ENCODE data around the gene PPM1L. TPM values are rescaled to one million over a fixed set of nuclear protein-coding genes. Genes with fewer than 3 reads are reported as not detected.
"Not testable (repeated sequence)": the region's sequence is repeated elsewhere in the genome, so short reads cannot be mapped to it uniquely, and the experiment has no call there.

Gene PPM1L
- polyA plus RNA-seq, 3 donors = 5.5 to 9.9 (median 7.8) TPM

- no peak for DNase-seq
- Histone ChIP-seq H3K27me3 (ENCODE audit: control insufficient read depth in 2 of 2, insufficient read depth in 2 of 2, low read length in 2 of 2) (no peaks in the 10 kb centered on the region), H4K20me1 (ENCODE audit: insufficient read depth, low read length) (no peaks in the 10 kb centered on the region), H3K9me3 (replicated peaks in 1 of 2; ENCODE audit: control insufficient read depth in 1 of 2, insufficient read depth in 1 of 2, low read length in 2 of 2) (no peaks in the 10 kb centered on the region), H3K27ac (ENCODE audit: low read depth in 1 of 2, low read length in 2 of 2) (no peak overlapping the region), H3K4me3 (replicated peaks in 1 of 3; ENCODE audit: low read depth in 2 of 3, low read length in 3 of 3) (no peak overlapping the region), H3K4me1 (ENCODE audit: control insufficient read depth in 1 of 2, insufficient read depth in 2 of 2, low read length in 2 of 2) (no peaks in the 10 kb centered on the region), H3K79me2 (ENCODE audit: insufficient read depth, low read length) (no peaks in the 10 kb centered on the region), H3K4me2 (replicated peaks; ENCODE audit: extremely low read depth, low read length, poor library complexity, severe bottlenecking) (no peak overlapping the region), H2AFZ (ENCODE audit: insufficient read depth, low read depth, low read length, poor library complexity, severe bottlenecking) (no peak overlapping the region), H3K9ac (ENCODE audit: insufficient read depth, low read length, poor library complexity, severe bottlenecking) (no peak overlapping the region), H3K36me3 (replicated peaks in 1 of 2; ENCODE audit: control insufficient read depth in 1 of 2, insufficient read depth in 2 of 2, low read length in 2 of 2) (no peaks in the 10 kb centered on the region)
- no peak overlapping the region for H3K4me3 Mint-ChIP-seq
- no peak for TF ChIP-seq CTCF (IDR thresholded peaks at IDR 0.05)
- H3K27me3 Mint-ChIP-seq (ENCODE audit: low read depth in 3 of 3) = peaks cover 0 to 3% (median 0%) of the 10 kb centered on the region in 3 donors
- 100% methylated on average over 1 of the region's 5 CpGs for WGBS (ENCODE audit: insufficient coverage)
- intact Hi-C loops (cut with micrococcal nuclease) = no loop called here
- H3K27ac Mint-ChIP-seq = no peak overlapping the region
- peaks cover 0 to 5% of the 10 kb centered on the region in 2 donors for H3K36me3 Mint-ChIP-seq
- H3K9me3 Mint-ChIP-seq = peaks cover 0 to 8% (median 4%) of the 10 kb centered on the region in 7 donors
- no peaks in the 10 kb centered on the region for H3K4me1 Mint-ChIP-seq
Observed at GRCh38 chr3:160999274-160999673, 243.2 kb downstream of the PPM1L start.

DNA sequence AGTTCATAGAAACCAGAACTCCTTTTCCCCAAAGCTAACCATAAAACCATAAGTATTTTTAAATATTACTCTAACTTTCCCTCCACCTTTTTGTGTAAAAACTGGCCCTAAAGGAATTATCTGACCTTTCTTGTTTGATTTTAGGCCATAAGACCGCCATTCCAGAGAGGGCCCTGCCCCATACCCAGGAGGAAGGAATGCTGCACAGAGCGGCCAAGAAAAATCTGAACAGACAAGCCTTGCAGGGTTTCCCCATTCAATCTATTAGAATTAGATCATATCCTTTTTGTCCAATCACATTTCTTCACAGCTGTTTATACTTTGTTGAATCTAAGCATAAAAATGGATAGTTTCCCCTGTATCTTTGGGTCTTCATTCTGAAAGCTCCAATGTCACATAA lies 252.1 kb downstream of the PPM1L start:
- peaks cover 3 to 11% (median 6%) of the 10 kb centered on the region in 7 donors for H3K9me3 Mint-ChIP-seq
- Histone ChIP-seq H3K9me3 (replicated peaks in 1 of 2; ENCODE audit: control insufficient read depth in 1 of 2, insufficient read depth in 1 of 2, low read length in 2 of 2) (no peaks in the 10 kb centered on the region), H3K27me3 (ENCODE audit: control insufficient read depth in 2 of 2, insufficient read depth in 2 of 2, low read length in 2 of 2) (no peaks in the 10 kb centered on the region), H4K20me1 (ENCODE audit: insufficient read depth, low read length) (no peaks in the 10 kb centered on the region), H3K27ac (ENCODE audit: low read depth in 1 of 2, low read length in 2 of 2) (no peak overlapping the region), H2AFZ (ENCODE audit: insufficient read depth, low read depth, low read length, poor library complexity, severe bottlenecking) (no peak overlapping the region), H3K4me3 (replicated peaks in 1 of 3; ENCODE audit: low read depth in 2 of 3, low read length in 3 of 3) (no peak overlapping the region), H3K36me3 (replicated peaks in 1 of 2; ENCODE audit: control insufficient read depth in 1 of 2, insufficient read depth in 2 of 2, low read length in 2 of 2) (no peaks in the 10 kb centered on the region), H3K79me2 (ENCODE audit: insufficient read depth, low read length) (no peaks in the 10 kb centered on the region), H3K4me2 (replicated peaks; ENCODE audit: extremely low read depth, low read length, poor library complexity, severe bottlenecking) (no peak overlapping the region), H3K9ac (ENCODE audit: insufficient read depth, low read length, poor library complexity, severe bottlenecking) (no peak overlapping the region), H3K4me1 (ENCODE audit: control insufficient read depth in 1 of 2, insufficient read depth in 2 of 2, low read length in 2 of 2) (no peaks in the 10 kb centered on the region)
- intact Hi-C loops (cut with micrococcal nuclease) = no loop called here
- H3K4me1 Mint-ChIP-seq = no peaks in the 10 kb centered on the region
- no peak for DNase-seq
- no peaks in the 10 kb centered on the region for H3K27me3 Mint-ChIP-seq (ENCODE audit: low read depth in 3 of 3)
- 100% methylated on average over 1 of the region's 2 CpGs for WGBS (ENCODE audit: insufficient coverage)
- H3K4me3 Mint-ChIP-seq = no peak overlapping the region
- TF ChIP-seq CTCF (IDR thresholded peaks at IDR 0.05) = no peak
- no peak overlapping the region for H3K27ac Mint-ChIP-seq
- no peaks in the 10 kb centered on the region for H3K36me3 Mint-ChIP-seq

- H3K4me3 ChIP-seq (replicated peaks in 1 of 3; ENCODE audit: low read depth in 2 of 3, low read length in 3 of 3); DNase-seq; H3K9ac ChIP-seq (ENCODE audit: insufficient read depth, low read length, poor library complexity, severe bottlenecking); H3K4me3 Mint-ChIP-seq; H3K27ac ChIP-seq (ENCODE audit: low read depth in 1 of 2, low read length in 2 of 2); H2AFZ ChIP-seq (ENCODE audit: insufficient read depth, low read depth, low read length, poor library complexity, severe bottlenecking); H3K79me2 ChIP-seq (ENCODE audit: insufficient read depth, low read length); H3K27me3 Mint-ChIP-seq (ENCODE audit: low read depth in 3 of 3); H3K27ac Mint-ChIP-seq; H4K20me1 ChIP-seq (ENCODE audit: insufficient read depth, low read length); H3K36me3 ChIP-seq (replicated peaks in 1 of 2; ENCODE audit: control insufficient read depth in 1 of 2, insufficient read depth in 2 of 2, low read length in 2 of 2); H3K4me1 ChIP-seq (ENCODE audit: control insufficient read depth in 1 of 2, insufficient read depth in 2 of 2, low read length in 2 of 2); H3K4me2 ChIP-seq (replicated peaks; ENCODE audit: extremely low read depth, low read length, poor library complexity, severe bottlenecking); intact Hi-C loops (cut with micrococcal nuclease); H3K36me3 Mint-ChIP-seq; H3K27me3 ChIP-seq (ENCODE audit: control insufficient read depth in 2 of 2, insufficient read depth in 2 of 2, low read length in 2 of 2); H3K4me1 Mint-ChIP-seq; H3K9me3 ChIP-seq (replicated peaks in 1 of 2; ENCODE audit: control insufficient read depth in 1 of 2, insufficient read depth in 1 of 2, low read length in 2 of 2): not testable (repeated sequence)
- no CpG with 5 or more reads among the region's 2 CpGs for WGBS (ENCODE audit: insufficient coverage)
- H3K9me3 Mint-ChIP-seq = peaks cover 8 to 12% (median 9%) of the 10 kb centered on the region in 7 donors
Observed at GRCh38 chr3:161010151-161010550, 254.1 kb downstream of the PPM1L start.
